GM19240 (cell line): Measurements from ENCODE around the gene COMMD2.

Source experiments
- DNase-seq: peaks from one replicate; pipeline ENCODE4 v3.0.0; 2011; ENCODE audit warnings: low spot score; ENCODE audit not compliant: insufficient read length

COMMD2 gene

GRCh38 chr3:149705416-149705815, 46.9 kb downstream of the COMMD2 start:
- DNase-seq: no peak

DNA sequence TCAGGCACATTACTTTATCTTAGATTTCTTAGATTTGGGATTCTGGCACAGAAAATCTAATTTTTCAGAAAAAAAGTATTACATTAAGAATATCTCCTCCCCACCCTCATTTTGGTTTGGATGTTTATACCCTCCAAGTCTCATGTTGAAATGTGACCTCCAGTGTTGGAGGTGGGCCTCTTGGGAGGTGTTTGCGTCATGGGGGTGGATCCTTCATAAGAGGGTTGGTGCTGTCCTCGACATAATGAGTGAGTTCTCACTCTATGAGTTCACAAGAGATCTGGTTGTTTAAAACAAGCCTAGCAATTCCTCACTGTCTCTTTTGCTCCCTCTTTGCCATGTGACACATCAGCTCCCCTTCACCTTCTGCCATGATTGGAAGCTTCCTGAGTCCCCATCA, 48.8 kb downstream of the COMMD2 start:
- no peak for DNase-seq

DNA sequence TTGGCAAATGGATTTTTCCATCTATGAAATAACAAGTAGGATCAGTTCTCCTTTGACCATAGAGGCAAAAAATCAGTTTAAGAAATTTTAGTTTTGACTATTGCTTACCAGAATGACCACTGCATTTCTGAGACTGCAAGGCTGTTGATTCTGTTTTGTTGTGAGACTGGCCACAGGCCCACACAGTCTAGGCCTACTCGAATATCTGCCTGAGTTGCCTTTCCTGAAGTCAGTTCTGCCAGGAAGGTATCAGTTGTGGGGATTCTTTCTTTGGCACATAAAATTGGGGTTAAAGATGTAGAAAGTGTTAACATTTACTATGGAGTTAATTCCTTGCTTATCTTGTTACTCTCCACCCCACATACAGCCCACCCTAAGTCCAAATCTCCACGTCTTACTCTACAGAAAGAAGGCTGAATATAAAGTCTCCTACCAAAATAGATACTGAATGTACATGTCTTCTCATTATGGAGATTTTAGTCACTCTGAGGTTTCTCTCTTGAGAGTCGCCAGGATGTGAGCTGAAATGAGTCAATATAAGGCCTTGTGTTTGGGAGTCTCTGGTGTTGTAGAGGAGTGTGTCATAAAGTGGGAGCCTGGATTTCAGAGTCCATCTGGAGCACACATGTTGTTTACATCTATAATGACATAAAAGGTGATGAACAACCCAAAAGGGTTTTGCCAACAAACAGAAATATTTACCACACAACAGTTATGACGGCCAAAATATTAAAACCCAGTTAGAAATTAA, 49.4 kb downstream of the COMMD2 start:
- no peak for DNase-seq

DNA sequence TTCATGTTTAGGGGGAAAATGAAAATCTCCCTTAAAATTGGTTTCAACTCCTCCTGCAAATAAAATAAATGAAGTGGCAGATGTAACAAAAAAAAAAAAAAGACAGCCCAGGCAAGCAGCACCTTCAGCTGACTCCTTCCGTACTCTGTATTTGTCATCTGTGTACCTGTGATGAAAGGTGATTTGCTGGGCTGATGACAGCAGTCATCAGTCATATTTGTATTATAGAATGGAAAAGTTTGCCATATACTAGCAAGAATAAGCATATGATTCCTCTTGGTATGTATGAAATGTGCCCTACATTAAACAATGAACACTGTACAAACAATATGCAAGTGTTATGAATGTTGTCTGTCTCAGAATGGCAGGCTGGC, 50.3 kb downstream of the COMMD2 start:
- no peak for DNase-seq

- no peak for DNase-seq
Observed at GRCh38 chr3:149701206-149701976, 50.9 kb downstream of the COMMD2 start.
